C4-2B (cell line): Measurements from ENCODE around the gene FXYD3.

Experiments
- H3K27ac ChIP-seq: fragments of 450-650 bp; 2 replicates; pipeline ENCODE4 v1.5.1; 2017
- ZFX ChIP-seq: fragments of 450-650 bp; IDR thresholded peaks from 2 replicates; pipeline ENCODE4 v1.6.1; 2017
- TF ChIP-seq, protein P1 (sequence below): fragments of 450-650 bp; conservative IDR thresholded peaks from 2 replicates; pipeline ENCODE4 v1.5.1; 2017; ENCODE audit warnings: mild to moderate bottlenecking

The FXYD3 gene

DNA sequence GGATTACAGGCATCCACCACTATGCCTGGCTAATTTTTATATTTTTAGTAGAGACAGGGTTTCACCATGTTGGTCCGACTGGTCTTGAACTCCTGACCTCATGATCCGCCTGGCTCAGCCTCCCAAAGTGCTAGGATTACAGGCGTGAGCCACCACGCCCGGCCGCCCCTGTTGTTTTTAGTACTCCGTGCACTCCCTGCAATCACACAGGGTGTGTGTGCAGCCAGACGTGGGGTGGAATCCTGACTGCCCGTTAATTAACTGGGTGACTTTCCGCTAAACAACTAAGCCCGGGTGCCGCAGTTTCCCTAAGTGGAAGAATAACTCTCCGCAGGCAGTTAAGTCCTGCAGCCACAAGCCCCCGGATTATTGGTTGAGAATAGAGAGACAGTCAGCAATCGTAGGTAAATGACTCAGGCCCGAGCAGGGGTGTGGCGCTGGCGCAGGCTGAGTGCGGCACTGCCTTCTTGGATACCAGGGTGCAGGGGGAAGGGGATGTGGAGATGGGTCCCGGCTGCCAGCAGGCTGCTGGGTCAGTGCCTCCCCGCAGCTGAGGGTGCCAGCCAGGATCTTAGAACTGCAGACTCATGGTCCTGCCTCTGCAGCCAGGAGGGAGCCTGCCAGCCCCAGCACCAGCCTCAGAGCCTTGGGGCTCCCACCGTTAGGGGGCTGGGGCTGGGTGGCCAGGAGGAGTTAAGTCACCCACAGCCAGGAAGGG lies 6.1 kb upstream of the FXYD3 start:
- H3K27ac ChIP-seq: no peak overlapping the region
- TF ChIP-seq, protein P1, sequence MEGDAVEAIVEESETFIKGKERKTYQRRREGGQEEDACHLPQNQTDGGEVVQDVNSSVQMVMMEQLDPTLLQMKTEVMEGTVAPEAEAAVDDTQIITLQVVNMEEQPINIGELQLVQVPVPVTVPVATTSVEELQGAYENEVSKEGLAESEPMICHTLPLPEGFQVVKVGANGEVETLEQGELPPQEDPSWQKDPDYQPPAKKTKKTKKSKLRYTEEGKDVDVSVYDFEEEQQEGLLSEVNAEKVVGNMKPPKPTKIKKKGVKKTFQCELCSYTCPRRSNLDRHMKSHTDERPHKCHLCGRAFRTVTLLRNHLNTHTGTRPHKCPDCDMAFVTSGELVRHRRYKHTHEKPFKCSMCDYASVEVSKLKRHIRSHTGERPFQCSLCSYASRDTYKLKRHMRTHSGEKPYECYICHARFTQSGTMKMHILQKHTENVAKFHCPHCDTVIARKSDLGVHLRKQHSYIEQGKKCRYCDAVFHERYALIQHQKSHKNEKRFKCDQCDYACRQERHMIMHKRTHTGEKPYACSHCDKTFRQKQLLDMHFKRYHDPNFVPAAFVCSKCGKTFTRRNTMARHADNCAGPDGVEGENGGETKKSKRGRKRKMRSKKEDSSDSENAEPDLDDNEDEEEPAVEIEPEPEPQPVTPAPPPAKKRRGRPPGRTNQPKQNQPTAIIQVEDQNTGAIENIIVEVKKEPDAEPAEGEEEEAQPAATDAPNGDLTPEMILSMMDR: no peak
- TF ChIP-seq ZFX: no peak

DNA sequence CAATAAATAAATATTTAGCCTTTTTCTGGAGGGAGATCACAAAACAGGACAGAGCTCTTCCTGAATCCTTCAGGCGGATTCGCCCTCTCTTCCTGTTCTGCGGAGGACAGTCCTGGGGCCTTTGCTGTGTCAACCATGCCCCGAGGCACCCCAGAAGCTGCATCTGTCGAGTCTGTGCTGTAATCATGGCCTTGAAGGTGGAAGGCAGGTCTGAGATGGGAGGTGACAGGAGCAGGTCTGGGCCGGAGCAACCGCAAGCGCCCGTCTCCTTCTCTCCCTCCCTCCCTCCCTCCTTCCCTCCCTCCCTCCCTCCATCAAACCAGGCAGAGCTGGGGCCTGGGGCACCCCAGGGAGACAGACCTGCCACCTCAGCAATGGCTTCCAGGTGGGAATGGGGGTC lies 4.6 kb upstream of the FXYD3 start:
- no peak for TF ChIP-seq ZFX
- TF ChIP-seq, protein P1: no peak

DNA sequence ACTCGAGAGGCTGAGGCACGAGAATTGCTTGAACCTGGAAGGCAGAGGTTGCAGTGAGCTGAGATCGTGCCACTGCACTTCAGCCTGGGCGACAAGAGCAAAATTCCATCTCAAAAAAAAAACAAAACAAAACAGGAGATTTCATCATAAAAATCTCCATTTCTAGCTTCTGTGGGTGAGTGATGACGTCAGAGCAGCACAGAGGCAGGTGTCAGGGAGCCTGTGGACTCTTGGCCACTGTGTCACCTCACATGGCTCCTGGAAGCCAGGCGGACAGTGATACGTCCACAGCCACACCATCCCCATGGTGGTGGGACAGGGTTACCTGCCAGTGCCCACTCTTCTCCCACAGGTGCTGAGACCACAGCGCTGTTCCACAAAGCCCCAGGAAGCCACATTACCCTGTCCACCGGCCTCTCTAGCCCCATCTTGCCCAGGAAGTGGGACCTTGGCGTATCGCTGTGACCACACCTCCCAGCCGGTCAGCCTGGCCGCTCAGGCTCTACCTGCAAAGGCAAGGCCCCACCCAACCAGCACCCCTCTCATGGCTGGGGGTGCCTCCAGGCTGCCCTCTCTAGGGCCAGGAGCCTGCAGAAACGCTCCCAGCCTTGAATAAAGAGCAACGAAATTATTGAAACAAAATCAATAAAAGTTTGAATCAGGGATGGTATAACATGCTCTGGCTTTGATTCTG lies 2.5 kb upstream of the FXYD3 start:
- TF ChIP-seq, protein P1: no peak
- TF ChIP-seq ZFX: no peak
- no peak overlapping the region for H3K27ac ChIP-seq

More for the DNA sequence above, 4.6 kb upstream of the FXYD3 start:
- H3K27ac ChIP-seq: no peak overlapping the region

DNA sequence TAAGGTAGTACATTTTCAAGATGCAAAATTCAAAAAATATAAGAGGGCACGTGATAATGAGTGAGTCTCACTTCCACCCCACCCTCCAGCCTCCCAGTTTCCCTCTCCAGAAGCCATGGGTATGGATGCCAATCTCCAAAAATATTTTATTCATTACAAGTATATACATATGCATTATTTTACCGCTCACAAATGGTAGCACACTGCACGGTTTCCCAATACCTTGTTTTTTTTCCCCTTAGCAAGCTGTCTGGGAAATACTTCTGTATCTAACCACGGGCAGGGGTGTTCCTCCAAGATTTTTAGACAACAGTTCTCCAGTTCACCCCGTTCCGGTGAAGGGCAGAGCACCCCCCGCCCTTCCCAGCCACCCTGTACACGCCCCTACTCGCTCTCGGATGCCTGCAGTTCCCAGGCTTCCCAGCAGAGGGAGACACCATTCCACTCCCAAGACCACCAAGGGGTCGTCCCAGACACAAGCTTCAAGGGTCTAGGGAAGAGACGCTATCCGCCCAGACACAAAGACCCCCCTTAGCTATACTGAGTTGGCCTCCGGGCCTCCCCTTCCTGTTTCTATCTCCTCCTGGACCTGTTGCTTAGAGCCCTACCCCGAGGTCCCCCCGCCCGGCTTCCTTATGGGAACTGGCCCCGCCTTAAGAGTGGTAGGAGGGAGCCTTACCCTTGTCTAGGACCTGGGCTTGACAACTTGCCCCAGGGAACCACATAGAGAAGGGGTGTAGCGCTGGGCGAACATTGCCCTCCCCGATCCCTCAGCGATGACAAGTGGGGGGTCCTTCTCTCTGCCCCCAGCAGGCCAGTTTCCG lies 1.1 kb upstream of the FXYD3 start:
- TF ChIP-seq ZFX: no peak
- TF ChIP-seq, protein P1: peak; percentile 96
- H3K27ac ChIP-seq: no peak overlapping the region; the same call in 1 of the 2 replicates

DNA sequence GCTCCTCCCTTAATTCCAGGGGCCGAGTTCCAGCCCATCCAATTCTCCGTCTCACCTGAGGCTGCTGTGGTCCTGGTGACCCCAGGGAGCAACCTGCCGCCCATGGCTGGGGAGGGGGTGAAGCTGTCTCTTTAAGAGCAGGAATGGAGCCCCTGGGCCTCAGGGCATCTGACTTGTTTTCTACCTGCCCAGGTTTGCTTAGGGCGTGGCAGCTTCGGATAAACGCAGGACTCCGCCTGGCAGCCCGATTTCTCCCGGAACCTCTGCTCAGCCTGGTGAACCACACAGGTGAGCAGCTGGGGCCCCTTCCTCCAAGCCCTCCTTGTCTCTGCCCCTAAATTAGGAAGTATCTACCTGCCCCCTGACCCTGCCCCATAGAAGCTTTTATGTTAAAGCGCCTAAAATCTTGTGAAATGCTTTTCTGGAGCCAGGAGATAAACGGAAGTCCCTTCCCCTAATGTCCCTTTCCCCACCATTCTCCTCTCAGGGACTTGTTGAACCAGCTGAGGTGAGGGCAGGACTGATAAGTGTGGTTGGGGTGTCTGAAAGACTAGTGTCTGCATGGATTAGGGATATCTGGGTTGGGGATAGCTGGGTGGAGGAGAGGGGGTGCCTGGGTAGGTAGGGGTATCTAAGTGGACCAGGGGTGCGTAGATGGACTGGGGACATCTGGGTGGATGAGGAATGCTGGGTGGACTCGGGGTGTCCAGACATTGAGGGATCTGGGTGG lies 614 bp downstream of the FXYD3 start:
- H3K27ac ChIP-seq: peak overlapping the region; percentile 43
- TF ChIP-seq, protein P1: no peak
- no peak for TF ChIP-seq ZFX

DNA sequence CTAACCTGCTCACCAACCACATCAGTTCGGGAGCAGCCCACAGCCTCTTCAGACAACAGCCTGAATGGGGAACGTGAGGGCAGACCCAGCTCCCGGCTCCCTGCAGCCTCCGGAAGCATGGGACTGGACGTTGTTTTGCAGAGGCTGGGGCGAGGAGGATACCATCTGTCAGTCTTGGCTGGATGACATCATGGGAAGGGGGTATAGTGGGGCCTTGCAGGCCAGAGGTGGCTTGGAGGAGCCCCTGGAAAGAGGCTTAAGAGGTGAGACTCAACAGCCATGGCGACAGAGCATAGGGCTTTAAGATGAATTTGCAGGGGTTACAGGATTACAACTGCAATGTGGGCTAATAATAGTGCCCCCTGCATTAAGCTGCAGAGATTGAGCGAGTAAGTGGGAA lies 1.5 kb downstream of the FXYD3 start:
- H3K27ac ChIP-seq: peak overlapping the region; percentile 43; the same call in 1 of the 2 replicates
- no peak for TF ChIP-seq ZFX
- TF ChIP-seq, protein P1: no peak
